Measurements from ENCODE around the gene SNRPB.

Gene SNRPB

DNA sequence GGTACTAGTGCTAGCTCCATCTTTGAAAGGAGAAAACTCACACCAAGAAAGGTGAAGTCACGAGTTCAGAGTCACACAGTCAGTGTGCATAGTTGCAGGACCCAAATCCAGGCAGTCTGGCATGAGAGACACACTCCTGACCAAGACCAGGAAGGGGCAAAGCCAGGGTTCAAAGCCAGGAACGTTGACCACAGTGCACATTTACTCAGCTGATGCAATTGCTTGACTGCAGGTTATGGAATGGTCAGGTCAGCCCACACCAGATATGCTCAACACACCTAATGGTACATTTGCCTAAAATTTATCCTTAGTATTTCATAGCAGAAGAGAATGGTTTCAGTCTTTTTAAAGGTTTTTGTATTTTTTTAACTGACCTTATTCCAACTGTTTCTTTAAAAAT, 52.2 kb downstream of the SNRPB start:
- no peak for DNase-seq

DNA sequence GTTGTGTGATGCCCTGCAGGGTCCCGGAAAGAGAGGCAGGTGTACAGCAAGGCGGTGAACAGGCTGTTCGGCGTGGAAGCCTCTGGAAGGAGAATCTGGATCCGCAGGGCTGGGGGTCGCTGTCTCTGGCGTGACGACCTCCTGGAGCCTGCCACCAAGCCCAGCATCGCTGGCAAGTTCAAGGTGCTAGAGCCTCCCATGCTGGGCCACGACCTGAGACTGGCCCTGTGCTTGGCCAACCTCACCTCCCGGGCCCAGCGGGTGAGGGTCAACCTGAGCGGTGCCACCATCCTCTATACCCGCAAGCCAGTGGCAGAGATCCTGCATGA, 53.4 kb downstream of the SNRPB start:
- DNase-seq, result no peak

DNA sequence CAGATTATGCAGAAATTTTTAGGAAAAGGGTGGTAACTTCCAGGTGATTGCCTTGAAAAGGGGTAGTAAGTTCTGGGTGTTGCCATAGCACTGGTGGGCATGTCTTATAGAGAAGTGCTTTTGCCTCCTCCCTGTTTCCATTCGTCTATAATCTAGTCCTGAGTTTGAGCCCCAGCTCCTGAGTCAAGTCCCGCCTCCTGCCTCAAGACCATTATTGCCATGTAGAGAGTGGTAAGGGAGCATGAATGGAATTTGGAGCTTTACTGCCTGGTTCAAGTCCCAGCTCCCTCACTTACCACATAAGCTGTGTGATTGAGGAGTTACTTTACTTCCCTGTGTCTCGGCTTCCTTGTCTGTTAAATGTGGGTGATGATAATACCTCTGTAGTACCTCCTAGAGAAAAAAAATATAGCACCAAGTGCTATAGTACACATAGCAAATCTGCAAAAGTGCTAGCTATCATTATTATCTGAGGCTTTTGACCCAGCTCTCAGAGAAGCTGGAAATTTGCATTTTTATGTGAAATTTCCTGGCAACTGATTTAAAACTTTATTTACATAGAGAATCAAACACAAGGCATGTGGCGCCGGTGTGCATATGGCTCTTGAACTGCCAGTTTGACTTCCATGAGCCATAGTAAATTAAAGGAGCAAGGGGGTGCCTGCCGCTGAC, 53.9 kb downstream of the SNRPB start:
- no peak for DNase-seq
